Stimulated activated CD8-positive, alpha-beta memory T cell treated with anti-CD3 and anti-CD28 coated beads, Interleukin-7, amount 100 ng/mL, for 24 hours (primary cell): ENCODE results near the gene NASP.

ENCODE experiments used
- DNase-seq: peaks from one replicate; pipeline ENCODE4 v3.0.0-alpha.2; 2020; ENCODE audit warnings: low read depth

The NASP gene

GRCh38 chr1:45620588-45621500, 37.0 kb downstream of the NASP start:
- no peak for DNase-seq

GRCh38 chr1:45621501-45621836, 37.6 kb downstream of the NASP start:
- DNase-seq = no peak

- DNase-seq = no peak
Measured at GRCh38 chr1:45621895-45622523, 38.2 kb downstream of the NASP start.

- DNase-seq = no peak
Measured at GRCh38 chr1:45622524-45623394, 38.9 kb downstream of the NASP start.

GRCh38 chr1:45623972-45624371, 40.1 kb downstream of the NASP start, which contains the start of gene CCDC17:
Gene CCDC17, minus strand, starts transcription at chr1:45624054. Its CDS starts 145 bp downstream, at chr1:45623909.
- no peak for DNase-seq

- DNase-seq = no peak
Measured at GRCh38 chr1:45629035-45629434, 45.2 kb downstream of the NASP start.

GRCh38 chr1:45630429-45630828, 46.6 kb downstream of the NASP start:
- no peak for DNase-seq

GRCh38 chr1:45635211-45635610, 51.4 kb downstream of the NASP start:
- DNase-seq = no peak

- no peak for DNase-seq
Measured at GRCh38 chr1:45640293-45640692, 56.5 kb downstream of the NASP start.

- no peak for DNase-seq
Measured at GRCh38 chr1:45643321-45643720, 59.5 kb downstream of the NASP start.

GRCh38 chr1:45643978-45644377, 60.1 kb downstream of the NASP start:
- no peak for DNase-seq

GRCh38 chr1:45644661-45645060, 60.8 kb downstream of the NASP start:
- no peak for DNase-seq

GRCh38 chr1:45647248-45648021, 63.6 kb downstream of the NASP start:
- DNase-seq = no peak

GRCh38 chr1:45654540-45655280, 70.9 kb downstream of the NASP start:
- no peak for DNase-seq

GRCh38 chr1:45656573-45657226, 72.9 kb downstream of the NASP start:
- DNase-seq = no peak

- DNase-seq = no peak
Measured at GRCh38 chr1:45658171-45658570, 74.3 kb downstream of the NASP start.

- no peak for DNase-seq
Measured at GRCh38 chr1:45659222-45659621, 75.4 kb downstream of the NASP start.

- no peak for DNase-seq
Measured at GRCh38 chr1:45660336-45660735, 76.5 kb downstream of the NASP start.

- DNase-seq = no peak
Measured at GRCh38 chr1:45666836-45667235, 83.0 kb downstream of the NASP start.

- no peak for DNase-seq
Measured at GRCh38 chr1:45667321-45668111, 83.7 kb downstream of the NASP start.
